Activated CD4-positive, alpha-beta T cell treated with anti-CD3 and anti-CD28 coated beads, Interleukin-2, Interleukin-4, amounts not matched to agents 100 ng/mL and 50 ng/mL, durations not matched to agents 16 hours and 8 hours (primary cell): ENCODE results near the gene TBX22.
"Not testable (repeated sequence)": the region's sequence is repeated elsewhere in the genome, so short reads cannot be mapped to it uniquely, and the experiment has no call there.

Experiments used
- DNase-seq: peaks from one replicate; pipeline ENCODE4 v3.0.0-alpha.2; 2020; ENCODE audit warnings: low spot score

Gene TBX22, protein sequence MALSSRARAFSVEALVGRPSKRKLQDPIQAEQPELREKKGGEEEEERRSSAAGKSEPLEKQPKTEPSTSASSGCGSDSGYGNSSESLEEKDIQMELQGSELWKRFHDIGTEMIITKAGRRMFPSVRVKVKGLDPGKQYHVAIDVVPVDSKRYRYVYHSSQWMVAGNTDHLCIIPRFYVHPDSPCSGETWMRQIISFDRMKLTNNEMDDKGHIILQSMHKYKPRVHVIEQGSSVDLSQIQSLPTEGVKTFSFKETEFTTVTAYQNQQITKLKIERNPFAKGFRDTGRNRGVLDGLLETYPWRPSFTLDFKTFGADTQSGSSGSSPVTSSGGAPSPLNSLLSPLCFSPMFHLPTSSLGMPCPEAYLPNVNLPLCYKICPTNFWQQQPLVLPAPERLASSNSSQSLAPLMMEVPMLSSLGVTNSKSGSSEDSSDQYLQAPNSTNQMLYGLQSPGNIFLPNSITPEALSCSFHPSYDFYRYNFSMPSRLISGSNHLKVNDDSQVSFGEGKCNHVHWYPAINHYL

DNA sequence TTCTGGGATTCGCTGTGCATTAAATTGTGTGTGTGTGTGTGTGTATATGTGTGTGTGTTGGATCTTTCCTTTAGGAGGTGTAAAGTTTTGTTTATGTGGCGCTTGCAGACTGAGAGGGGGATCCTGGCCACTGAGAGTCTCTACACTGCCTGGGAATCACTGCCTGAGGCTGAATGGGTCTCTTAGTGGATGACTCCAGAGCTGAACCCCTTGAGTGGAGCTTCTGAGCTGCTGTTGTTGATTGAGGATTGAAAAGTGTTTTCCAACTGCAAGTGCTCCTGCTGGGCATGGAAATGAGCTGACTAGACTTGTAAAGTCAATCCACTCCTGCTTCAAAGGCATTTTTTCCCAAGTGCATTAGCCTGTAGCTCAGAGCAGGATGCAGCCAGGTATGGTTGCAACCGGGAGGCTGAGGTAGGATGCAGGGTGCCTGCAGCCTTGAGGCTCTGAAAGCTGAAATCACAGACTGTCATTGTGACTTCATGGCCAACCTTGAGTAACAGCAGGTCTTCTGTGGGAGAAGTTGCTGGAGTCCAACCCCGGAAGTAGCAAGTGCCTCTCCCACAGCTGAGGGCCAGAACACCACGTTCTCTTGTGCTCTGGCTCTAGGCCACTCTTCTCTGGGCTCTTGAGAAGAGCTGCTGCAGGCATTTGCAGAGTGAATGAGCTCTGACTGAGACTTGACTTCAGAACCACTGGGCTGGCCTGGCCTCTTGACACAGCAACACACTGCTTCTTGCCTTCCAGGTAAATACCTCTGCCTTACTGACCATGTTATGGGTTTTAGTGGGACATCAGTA is at the start of gene TBX22:
TSS of gene TBX22 (plus strand) at position 613 of the 800 bp plus-strand sequence. CDS start 7,517 bp downstream, outside the sequence.
- DNase-seq, result no peak

DNA sequence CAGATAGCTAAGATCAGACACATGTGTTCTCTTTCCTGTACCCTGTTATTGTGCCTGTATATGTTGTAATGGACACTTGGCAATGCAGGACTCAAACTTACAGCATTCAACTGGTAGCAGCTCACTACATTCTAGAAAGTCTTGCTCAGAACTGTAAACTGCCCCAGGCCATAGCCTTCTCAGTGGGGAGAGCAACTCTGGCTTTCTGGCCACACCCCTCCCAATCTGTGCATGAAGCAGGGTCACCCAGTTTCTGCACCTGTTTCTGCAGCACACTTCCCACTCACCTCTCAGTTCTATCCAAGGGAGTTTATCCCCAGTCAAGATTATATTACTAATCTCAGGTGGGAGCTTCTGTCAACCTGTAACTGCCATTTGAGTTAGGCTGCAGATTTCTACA is 38.9 kb upstream of the TBX22 start:
- DNase-seq, result no peak

DNA sequence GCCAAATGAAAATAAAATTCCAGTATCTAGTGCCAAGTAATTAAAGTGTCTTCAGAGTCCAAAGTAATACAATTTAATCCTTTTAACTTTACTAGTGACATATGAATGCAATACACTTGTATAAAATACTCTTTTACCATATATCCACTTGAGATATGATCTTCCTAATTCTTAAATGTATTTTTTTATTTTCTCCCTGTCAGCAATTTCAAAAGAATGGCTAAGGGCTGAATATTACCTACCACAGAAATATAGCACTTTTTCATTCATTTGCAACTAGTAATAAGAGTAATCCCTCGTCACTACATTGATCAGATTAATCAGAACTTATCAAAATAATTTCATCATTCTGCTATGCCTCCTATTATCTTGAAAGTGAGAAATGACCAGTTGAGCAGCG is 10.1 kb upstream of the TBX22 start:
- no peak for DNase-seq

DNA sequence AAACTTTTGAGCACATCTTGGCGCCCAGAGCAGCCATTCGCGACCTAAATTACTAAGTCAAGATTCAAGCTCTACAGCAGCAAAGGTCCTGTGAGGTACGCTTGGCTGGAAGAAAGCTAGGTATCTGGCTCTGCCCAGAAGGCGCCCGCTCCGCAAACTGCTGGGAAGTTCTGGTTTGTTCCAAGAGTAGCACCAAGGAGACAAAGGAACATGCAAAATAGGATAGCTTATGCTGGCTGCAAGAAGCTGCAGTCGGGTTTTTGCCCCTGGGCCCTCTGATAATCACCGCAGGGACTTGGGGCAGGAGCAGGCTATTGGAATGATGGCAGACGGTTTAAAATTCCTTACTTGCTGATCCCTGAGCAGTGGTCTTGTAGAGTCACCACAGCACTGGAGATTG is 3.0 kb upstream of the TBX22 start:
- DNase-seq, result no peak

DNA sequence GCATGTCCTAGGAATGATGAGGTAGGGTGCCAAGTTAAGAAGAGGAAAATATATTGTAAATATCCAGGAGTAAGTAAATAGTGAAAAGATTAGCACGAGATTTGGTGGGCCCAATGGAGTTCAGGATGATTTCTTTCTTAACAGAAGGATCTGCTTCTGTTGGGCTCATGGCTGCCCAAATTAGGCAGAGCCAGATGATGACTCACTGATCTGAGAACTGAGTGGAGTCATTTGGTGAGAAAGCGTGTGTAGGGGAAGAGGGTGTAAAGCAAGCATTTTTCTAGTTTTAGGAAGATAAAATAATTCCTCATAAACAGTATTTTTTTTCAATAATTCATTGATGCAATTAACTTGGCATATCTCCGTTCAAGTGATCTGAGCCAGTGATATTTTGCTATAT is 1.6 kb downstream of the TBX22 start:
- peak; percentile 10 for DNase-seq

DNA sequence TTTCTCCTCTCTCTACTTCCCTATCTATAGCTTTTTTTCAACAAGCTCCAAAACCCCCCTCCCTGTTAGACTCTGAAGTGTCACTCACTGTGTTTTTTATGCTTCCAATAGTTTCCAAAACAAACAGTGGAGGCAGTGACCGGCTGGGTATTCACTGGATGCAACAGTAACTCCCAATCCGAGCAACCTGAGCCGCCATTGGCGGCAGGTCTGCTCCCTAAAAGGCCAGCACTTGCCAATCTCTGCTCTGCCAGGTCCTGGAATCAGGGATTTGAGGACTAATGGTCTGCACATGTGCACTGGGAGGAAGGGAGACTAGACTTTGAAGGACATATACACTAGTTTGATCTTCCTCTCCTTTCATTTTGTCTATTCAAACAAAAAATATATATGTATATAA is 7.1 kb downstream of the TBX22 start:
- no peak for DNase-seq

DNA sequence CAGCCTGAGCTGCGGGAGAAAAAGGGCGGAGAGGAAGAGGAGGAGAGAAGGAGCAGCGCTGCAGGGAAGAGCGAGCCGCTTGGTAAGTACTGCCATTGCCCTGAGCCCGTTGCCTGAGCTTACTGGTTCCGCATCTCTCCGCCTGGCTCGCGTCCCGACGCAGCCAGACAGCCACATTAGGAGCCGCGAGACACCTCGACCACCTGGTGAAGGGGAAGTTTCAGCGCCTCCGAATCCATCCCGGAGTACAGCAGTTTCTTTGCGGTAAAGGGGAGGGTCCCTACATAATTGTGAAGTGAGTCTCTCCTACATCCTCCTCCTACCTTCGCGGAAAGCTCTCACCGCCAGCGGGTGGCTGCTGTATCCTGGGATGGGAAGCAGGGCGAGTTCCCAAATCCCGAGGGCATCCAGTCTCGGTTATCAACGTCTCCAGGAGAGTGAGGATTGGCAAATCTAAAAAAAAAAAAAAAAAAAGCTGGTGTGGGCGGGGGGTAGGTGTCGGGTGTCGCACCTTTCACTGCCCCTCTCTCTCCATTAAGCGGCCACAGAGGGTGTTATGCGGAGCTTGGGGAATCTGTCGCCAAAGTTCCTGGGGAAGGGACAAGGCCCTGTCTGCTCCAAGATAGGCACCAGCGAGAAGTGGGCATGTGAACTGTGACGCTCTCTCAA is 7.9 kb downstream of the TBX22 start:
- no peak for DNase-seq

DNA sequence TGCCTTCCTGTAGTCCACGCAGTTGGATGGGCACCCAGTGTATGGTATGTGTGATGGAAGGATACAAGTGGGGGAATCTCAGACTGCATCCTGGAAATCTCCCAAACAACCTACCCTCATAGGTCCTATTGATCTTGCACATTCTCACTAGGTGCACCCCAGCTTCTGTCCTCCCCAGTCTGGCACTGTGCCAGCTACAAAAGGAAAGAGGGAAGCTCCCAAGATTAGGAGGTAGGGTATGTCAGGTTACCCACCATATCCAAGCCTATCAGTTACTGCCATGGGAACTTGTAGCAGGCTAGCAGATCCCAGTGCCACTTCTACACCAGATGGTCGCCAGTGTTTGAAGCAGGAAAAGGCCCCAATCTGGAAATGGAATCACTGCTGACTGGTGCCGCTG is 11.6 kb downstream of the TBX22 start:
- DNase-seq, result no peak

DNA sequence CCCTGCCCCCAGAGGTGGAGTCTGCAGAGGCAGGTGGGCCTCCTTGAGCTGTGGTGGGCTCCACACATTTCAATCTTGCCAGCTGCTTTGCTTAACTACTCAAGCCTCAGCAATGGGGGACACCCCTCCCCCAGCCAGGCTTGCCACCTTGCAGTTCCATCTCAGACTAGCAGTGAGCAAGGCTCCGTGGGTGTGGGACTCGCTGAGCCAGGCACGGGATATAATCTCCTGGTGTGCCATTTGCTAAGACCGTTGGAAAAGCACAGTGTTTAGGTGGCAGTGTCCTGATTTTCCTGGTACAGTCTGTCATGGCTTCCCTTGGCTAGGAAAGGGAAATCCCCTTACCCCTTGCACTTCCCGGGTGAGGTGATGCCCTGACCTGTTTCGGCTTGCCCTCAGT is 51.6 kb downstream of the TBX22 start:
- DNase-seq, result not testable (repeated sequence)

DNA sequence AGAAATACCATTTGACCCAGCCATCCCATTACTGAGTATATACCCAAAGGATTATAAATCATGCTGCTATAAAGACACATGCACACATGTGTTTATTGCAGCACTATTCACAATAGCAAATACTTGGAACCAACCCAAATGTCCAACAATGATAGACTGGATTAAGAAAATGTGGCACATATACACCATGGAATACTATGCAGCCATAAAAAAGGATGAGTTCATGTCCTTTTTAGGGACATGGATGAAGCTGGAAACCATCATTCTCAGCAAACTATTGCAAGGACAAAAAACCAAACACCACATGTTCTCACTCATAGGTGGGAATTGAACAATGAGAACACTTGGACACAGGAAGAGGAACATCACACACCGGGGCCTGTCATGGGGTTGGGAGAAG is 61.1 kb downstream of the TBX22 start:
- DNase-seq, result not testable (repeated sequence)
